ENCODE measurements around the gene PYGM.
"Not testable (repeated sequence)": the region's sequence is repeated elsewhere in the genome, so short reads cannot be mapped to it uniquely, and the experiment has no call there.

PYGM gene

GRCh38 chr11:64717268-64717578, 42.6 kb downstream of the PYGM start:
- no peak for DNase-seq (ENCODE audit: low read depth in 2 of 2)

GRCh38 chr11:64716473-64717267, 43.1 kb downstream of the PYGM start:
- DNase-seq (ENCODE audit: low read depth in 2 of 2), result no peak

- no peak for DNase-seq (ENCODE audit: low read depth in 2 of 2)
Measured at GRCh38 chr11:64715756-64716472, 43.9 kb downstream of the PYGM start.

GRCh38 chr11:64715110-64715509, 44.7 kb downstream of the PYGM start:
- DNase-seq (ENCODE audit: low read depth in 2 of 2), result no peak

- DNase-seq (ENCODE audit: low read depth in 2 of 2), result no peak
Measured at GRCh38 chr11:64714666-64715065, 45.1 kb downstream of the PYGM start.

- no peak for DNase-seq (ENCODE audit: low read depth in 2 of 2)
Measured at GRCh38 chr11:64713781-64714363, 45.9 kb downstream of the PYGM start.

- DNase-seq (ENCODE audit: low read depth in 2 of 2), result no peak
Measured at GRCh38 chr11:64713016-64713707, 46.6 kb downstream of the PYGM start.

GRCh38 chr11:64712430-64713015, 47.3 kb downstream of the PYGM start:
- DNase-seq (ENCODE audit: low read depth in 2 of 2), result no peak

- DNase-seq (ENCODE audit: low read depth in 2 of 2), result no peak
Measured at GRCh38 chr11:64711956-64712362, 47.8 kb downstream of the PYGM start.

GRCh38 chr11:64711138-64711955, 48.4 kb downstream of the PYGM start:
- DNase-seq (ENCODE audit: low read depth in 2 of 2), result no peak

GRCh38 chr11:64710418-64711137, 49.2 kb downstream of the PYGM start:
- no peak for DNase-seq (ENCODE audit: low read depth in 2 of 2)

- no peak for DNase-seq (ENCODE audit: low read depth in 2 of 2)
Measured at GRCh38 chr11:64705501-64705900, 54.3 kb downstream of the PYGM start.

- no peak for DNase-seq (ENCODE audit: low read depth in 2 of 2)
Measured at GRCh38 chr11:64703048-64703447, 56.7 kb downstream of the PYGM start.

- not testable (repeated sequence) for DNase-seq (ENCODE audit: low read depth in 2 of 2)
Measured at GRCh38 chr11:64701956-64702355, 57.8 kb downstream of the PYGM start.

- no peak for DNase-seq (ENCODE audit: low read depth in 2 of 2)
Measured at GRCh38 chr11:64698427-64698826, 61.3 kb downstream of the PYGM start.

- no peak for DNase-seq (ENCODE audit: low read depth in 2 of 2)
Measured at GRCh38 chr11:64697663-64698375, 62.0 kb downstream of the PYGM start.
